Caco-2 (cell line): ENCODE results near the gene DNAH1. TPM values are rescaled to one million over a fixed set of nuclear protein-coding genes. Genes with fewer than 3 reads are reported as not detected.

Experiments
- BruUV-seq: library from RNA; stranded (reverse); fragments of 400-500 nt; replicated peaks from 2 replicates; lab custom pipeline; 2021; lab: Mats Ljungman, UMichigan
- CTCF ChIA-PET: fragments of 300-600 bp; sonication (Branson Sonifier 250); formaldehyde crosslinking; loops from one replicate; lab custom pipeline; 2022; ENCODE audit warnings: antibody characterized with exemption; lab: Charles Lee
- POLR2A ChIA-PET: fragments of 300-600 bp; sonication (Branson Sonifier 250); formaldehyde crosslinking; loops from one replicate; lab custom pipeline; 2022; ENCODE audit warnings: antibody characterized with exemption; lab: Charles Lee
- DNase-seq, 2 experiments: peaks; one replicate each; pipeline versions ENCODE4 v3.0.0 to v3.0.0-alpha.2; 2020 to 2022
- H3K27me3 ChIP-seq: replicated peaks from 2 replicates; pipeline ENCODE4 v1.6.0; 2011; ENCODE audit warnings: low read length; ENCODE audit not compliant: control insufficient read depth, insufficient read depth
- H3K36me3 ChIP-seq: 2 replicates; pipeline ENCODE4 v1.5.1; 2011; ENCODE audit warnings: low read length; ENCODE audit not compliant: control insufficient read depth, insufficient read depth
- H3K4me1 ChIP-seq: fragments of 250-450 bp; sonication (Bioruptor Pico); 2 replicates; pipeline ENCODE4 v1.5.1; 2020; ENCODE audit warnings: mild to moderate bottlenecking
- H3K4me3 ChIP-seq: 2 replicates; pipeline ENCODE4 v1.5.1; 2011; ENCODE audit warnings: low read depth, mild to moderate bottlenecking, control low read depth, low read length
- H3K9me3 ChIP-seq: fragments of 250-450 bp; sonication (Bioruptor Pico); 2 replicates; pipeline ENCODE4 v1.5.1; 2020; ENCODE audit warnings: mild to moderate bottlenecking, moderate library complexity
- H3K27ac Mint-ChIP-seq: one replicate; pipeline ENCODE4 v1.8.0; 2022; ENCODE audit warnings: mixed read lengths; ENCODE audit not compliant: unreplicated experiment
- H3K27me3 Mint-ChIP-seq: one replicate; pipeline ENCODE4 v1.8.0; 2022; ENCODE audit warnings: mixed read lengths; ENCODE audit not compliant: insufficient read depth, unreplicated experiment
- H3K36me3 Mint-ChIP-seq: one replicate; pipeline ENCODE4 v1.8.0; 2022; ENCODE audit warnings: mild to moderate bottlenecking, mixed read lengths; ENCODE audit not compliant: insufficient read depth, unreplicated experiment
- H3K4me1 Mint-ChIP-seq: one replicate; pipeline ENCODE4 v1.8.0; 2022; ENCODE audit warnings: low read depth, mixed read lengths; ENCODE audit not compliant: unreplicated experiment
- H3K4me3 Mint-ChIP-seq: one replicate; pipeline ENCODE4 v1.8.0; 2022; ENCODE audit warnings: mild to moderate bottlenecking, moderate library complexity, mixed read lengths; ENCODE audit not compliant: unreplicated experiment
- H3K9me3 Mint-ChIP-seq: one replicate; pipeline ENCODE4 v1.8.0; 2022; ENCODE audit warnings: mixed read lengths; ENCODE audit not compliant: unreplicated experiment
- intact Hi-C: fragments of 100-400 bp; cut with micrococcal nuclease; formaldehyde crosslinking; loops from one replicate; pipeline ENCODE4 v1.10.0; 2022; ENCODE audit not compliant: unreplicated experiment
- total RNA-seq: library from RNA; stranded (reverse); gene quantifications from 2 replicates; pipeline ENCODE4 v1.2.3, GENCODE V29; 2022
- TF ChIP-seq, protein P1 (sequence below), 2 experiments: fragments of 200-600 bp in 1 of 2; IDR thresholded peaks; 1 replicate in 1 of 2; 2 replicates in 1 of 2; pipeline versions ENCODE4 v1.5.1 to v1.8.0; 2011 to 2022; ENCODE audit warnings: antibody characterized with exemption in 1 of 2, control low read depth in 1 of 2, inconsistent platforms in 1 of 2, low read depth in 1 of 2, low read length in 1 of 2, mild to moderate bottlenecking in 1 of 2, moderate library complexity in 1 of 2; ENCODE audit not compliant: insufficient read depth in 1 of 2, severe bottlenecking in 1 of 2, unreplicated experiment in 1 of 2

The DNAH1 gene
- total RNA-seq, 1 experiment from 2014 or later = 4.1 TPM

GRCh38 chr3:52361898-52362297 is 45.8 kb downstream of the DNAH1 start:
- Histone ChIP-seq H3K27me3 (no peaks in the 10 kb centered on the region), H3K4me1 (no peaks in the 10 kb centered on the region), H3K4me3 (no peak overlapping the region), H3K9me3 (no peaks in the 10 kb centered on the region), H3K36me3 (no peaks in the 10 kb centered on the region)
- no TSS peak for BruUV-seq
- POLR2A ChIA-PET = no interaction called here
- Mint-ChIP-seq H3K27ac (no peak overlapping the region), H3K4me3 (no peak overlapping the region), H3K4me1 (no peaks in the 10 kb centered on the region), H3K36me3 (no peaks in the 10 kb centered on the region), H3K9me3 (no peaks in the 10 kb centered on the region), H3K27me3 (no peaks in the 10 kb centered on the region)
- CTCF ChIA-PET = interaction anchor here (0.6 kb wide), 1 partner anchor 18 kb away, joined by 5 read pairs; no protein-coding TSS in a partner anchor
- no peak for DNase-seq
- TF ChIP-seq, protein P1, sequence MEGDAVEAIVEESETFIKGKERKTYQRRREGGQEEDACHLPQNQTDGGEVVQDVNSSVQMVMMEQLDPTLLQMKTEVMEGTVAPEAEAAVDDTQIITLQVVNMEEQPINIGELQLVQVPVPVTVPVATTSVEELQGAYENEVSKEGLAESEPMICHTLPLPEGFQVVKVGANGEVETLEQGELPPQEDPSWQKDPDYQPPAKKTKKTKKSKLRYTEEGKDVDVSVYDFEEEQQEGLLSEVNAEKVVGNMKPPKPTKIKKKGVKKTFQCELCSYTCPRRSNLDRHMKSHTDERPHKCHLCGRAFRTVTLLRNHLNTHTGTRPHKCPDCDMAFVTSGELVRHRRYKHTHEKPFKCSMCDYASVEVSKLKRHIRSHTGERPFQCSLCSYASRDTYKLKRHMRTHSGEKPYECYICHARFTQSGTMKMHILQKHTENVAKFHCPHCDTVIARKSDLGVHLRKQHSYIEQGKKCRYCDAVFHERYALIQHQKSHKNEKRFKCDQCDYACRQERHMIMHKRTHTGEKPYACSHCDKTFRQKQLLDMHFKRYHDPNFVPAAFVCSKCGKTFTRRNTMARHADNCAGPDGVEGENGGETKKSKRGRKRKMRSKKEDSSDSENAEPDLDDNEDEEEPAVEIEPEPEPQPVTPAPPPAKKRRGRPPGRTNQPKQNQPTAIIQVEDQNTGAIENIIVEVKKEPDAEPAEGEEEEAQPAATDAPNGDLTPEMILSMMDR (IDR thresholded peaks at IDR 0.05; ENCODE audit: insufficient read depth in 1 of 2, low read depth in 1 of 2, low read length in 1 of 2, severe bottlenecking in 1 of 2, unreplicated experiment in 1 of 2) = no peak
- intact Hi-C loops = no loop called here

DNA sequence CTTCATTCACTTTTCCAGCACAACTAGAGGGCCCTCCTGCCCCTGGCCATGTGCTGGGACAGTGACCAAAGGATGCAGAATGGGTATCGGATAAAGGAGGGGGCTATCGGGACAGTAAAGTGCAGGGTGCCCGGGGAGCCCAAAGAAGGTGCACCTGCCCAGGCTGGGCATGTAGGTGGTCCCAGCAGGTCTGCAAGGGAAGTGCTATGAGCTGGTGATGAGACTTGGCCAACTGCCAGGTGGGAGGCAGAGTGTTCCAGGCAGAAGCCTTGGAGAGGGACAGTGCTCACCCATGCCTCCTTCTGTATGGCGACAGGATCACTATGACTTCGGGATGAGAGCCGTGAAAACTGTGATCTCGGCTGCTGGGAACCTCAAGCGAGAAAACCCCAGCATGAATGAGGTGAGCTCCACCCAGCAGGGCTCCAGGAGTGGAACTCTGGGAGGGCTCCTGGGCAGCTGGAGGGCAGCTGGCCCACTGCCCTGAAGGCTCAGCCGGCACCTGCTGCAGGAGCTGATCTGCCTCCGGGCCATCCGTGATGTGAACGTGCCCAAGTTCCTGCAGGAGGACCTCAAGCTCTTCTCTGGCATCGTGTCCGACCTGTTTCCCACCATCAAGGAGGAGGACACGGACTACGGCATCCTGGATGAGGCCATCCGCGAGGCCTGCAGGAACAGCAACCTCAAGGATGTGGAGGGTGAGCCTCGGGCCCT is 48.4 kb downstream of the DNAH1 start:
- intact Hi-C loops = no loop called here
- Histone ChIP-seq H3K36me3 (no peaks in the 10 kb centered on the region), H3K9me3 (no peaks in the 10 kb centered on the region), H3K4me3 (no peak overlapping the region), H3K27me3 (no peaks in the 10 kb centered on the region), H3K4me1 (no peaks in the 10 kb centered on the region)
- no peaks in the 10 kb centered on the region for H3K27me3 Mint-ChIP-seq
- ChIA-PET POLR2A (no interaction called here), CTCF (interaction anchor here (0.8 kb wide), 1 partner anchor 142 kb away, joined by 4 read pairs; no protein-coding TSS in a partner anchor)
- no peaks in the 10 kb centered on the region for H3K9me3 Mint-ChIP-seq
- no peak for DNase-seq
- no TSS peak for BruUV-seq
- TF ChIP-seq, protein P1 (IDR thresholded peaks at IDR 0.05; ENCODE audit: insufficient read depth in 1 of 2, low read depth in 1 of 2, low read length in 1 of 2, severe bottlenecking in 1 of 2, unreplicated experiment in 1 of 2) = no peak
- H3K4me1 Mint-ChIP-seq = no peaks in the 10 kb centered on the region
- H3K27ac Mint-ChIP-seq = no peak overlapping the region
- H3K36me3 Mint-ChIP-seq = no peaks in the 10 kb centered on the region
- H3K4me3 Mint-ChIP-seq = no peak overlapping the region

GRCh38 chr3:52366527-52366926 is 50.4 kb downstream of the DNAH1 start:
- Mint-ChIP-seq H3K9me3 (no peaks in the 10 kb centered on the region), H3K36me3 (no peaks in the 10 kb centered on the region), H3K27me3 (no peaks in the 10 kb centered on the region), H3K4me3 (no peak overlapping the region), H3K4me1 (no peaks in the 10 kb centered on the region), H3K27ac (no peak overlapping the region)
- intact Hi-C loops = no loop called here
- Histone ChIP-seq H3K4me3 (no peak overlapping the region), H3K36me3 (no peaks in the 10 kb centered on the region), H3K27me3 (no peaks in the 10 kb centered on the region), H3K4me1 (no peaks in the 10 kb centered on the region), H3K9me3 (no peaks in the 10 kb centered on the region)
- no TSS peak for BruUV-seq
- TF ChIP-seq, protein P1 (IDR thresholded peaks at IDR 0.05; ENCODE audit: insufficient read depth in 1 of 2, low read depth in 1 of 2, low read length in 1 of 2, severe bottlenecking in 1 of 2, unreplicated experiment in 1 of 2) = no peak
- CTCF ChIA-PET = interaction anchor here (1.1 kb wide), 1 partner anchor 19 kb away, joined by 4 read pairs; no protein-coding TSS in a partner anchor
- DNase-seq = no peak
- POLR2A ChIA-PET = no interaction called here
